MCF 10A (cell line): ENCODE measurements around the gene CHERP. TPM values are rescaled to one million over a fixed set of nuclear protein-coding genes. Genes with fewer than 3 reads are reported as not detected.

Experiments used
- BruUV-seq: library from RNA; stranded (reverse); fragments of 400-500 nt; replicated peaks from 2 replicates; lab custom pipeline; 2021; lab: Mats Ljungman, UMichigan
- CTCF ChIA-PET: fragments of 300-600 bp; sonication (Branson Sonifier 250); formaldehyde crosslinking; extraction: SDS; loops from one replicate; lab custom pipeline; 2021; ENCODE audit warnings: antibody characterized with exemption, inconsistent platforms; lab: Yijun Ruan, JAX
- POLR2A ChIA-PET: fragments of 300-600, 350-650 bp; sonication (Branson Sonifier 250); formaldehyde crosslinking; extraction: SDS; loops from one replicate; lab custom pipeline; 2020; ENCODE audit warnings: antibody characterized with exemption, inconsistent platforms; lab: Yijun Ruan, JAX
- DNase-seq: peaks from one replicate; pipeline ENCODE4 v3.0.0-alpha.2; 2018; ENCODE audit not compliant: unreplicated experiment
- H3K27ac Mint-ChIP-seq: one replicate; pipeline ENCODE4 v1.8.0; 2022; ENCODE audit warnings: mild to moderate bottlenecking, low read depth, mixed read lengths; ENCODE audit not compliant: unreplicated experiment
- H3K27me3 Mint-ChIP-seq: one replicate; pipeline ENCODE4 v1.8.0; 2022; ENCODE audit warnings: mixed read lengths; ENCODE audit not compliant: insufficient read depth, unreplicated experiment
- H3K36me3 Mint-ChIP-seq: one replicate; pipeline ENCODE4 v1.8.0; 2022; ENCODE audit warnings: mild to moderate bottlenecking, moderate library complexity, mixed read lengths; ENCODE audit not compliant: insufficient read depth, unreplicated experiment
- H3K4me1 Mint-ChIP-seq: one replicate; pipeline ENCODE4 v1.8.0; 2022; ENCODE audit warnings: mixed read lengths; ENCODE audit not compliant: insufficient read depth, unreplicated experiment
- H3K4me3 Mint-ChIP-seq: one replicate; pipeline ENCODE4 v1.8.0; 2022; ENCODE audit warnings: mild to moderate bottlenecking, moderate library complexity, mixed read lengths; ENCODE audit not compliant: unreplicated experiment
- H3K9me3 Mint-ChIP-seq: one replicate; pipeline ENCODE4 v1.8.0; 2022; ENCODE audit warnings: mixed read lengths; ENCODE audit not compliant: unreplicated experiment
- intact Hi-C: fragments of 100-400 bp; cut with micrococcal nuclease; formaldehyde crosslinking; loops from 2 replicates; pipeline ENCODE4 v1.14.1; 2022
- total RNA-seq: library from RNA; stranded (reverse); gene quantifications from 2 replicates; pipeline ENCODE4 v1.2.3, GENCODE V29; 2022
- TF ChIP-seq, protein P1 (sequence below): fragments of 200-600 bp; IDR thresholded peaks from one replicate; pipeline ENCODE4 v1.8.0; 2022; ENCODE audit warnings: antibody characterized with exemption, mild to moderate bottlenecking; ENCODE audit not compliant: unreplicated experiment

The CHERP gene
- total RNA-seq, 1 experiment from 2014 or later = 51.6 TPM

DNA sequence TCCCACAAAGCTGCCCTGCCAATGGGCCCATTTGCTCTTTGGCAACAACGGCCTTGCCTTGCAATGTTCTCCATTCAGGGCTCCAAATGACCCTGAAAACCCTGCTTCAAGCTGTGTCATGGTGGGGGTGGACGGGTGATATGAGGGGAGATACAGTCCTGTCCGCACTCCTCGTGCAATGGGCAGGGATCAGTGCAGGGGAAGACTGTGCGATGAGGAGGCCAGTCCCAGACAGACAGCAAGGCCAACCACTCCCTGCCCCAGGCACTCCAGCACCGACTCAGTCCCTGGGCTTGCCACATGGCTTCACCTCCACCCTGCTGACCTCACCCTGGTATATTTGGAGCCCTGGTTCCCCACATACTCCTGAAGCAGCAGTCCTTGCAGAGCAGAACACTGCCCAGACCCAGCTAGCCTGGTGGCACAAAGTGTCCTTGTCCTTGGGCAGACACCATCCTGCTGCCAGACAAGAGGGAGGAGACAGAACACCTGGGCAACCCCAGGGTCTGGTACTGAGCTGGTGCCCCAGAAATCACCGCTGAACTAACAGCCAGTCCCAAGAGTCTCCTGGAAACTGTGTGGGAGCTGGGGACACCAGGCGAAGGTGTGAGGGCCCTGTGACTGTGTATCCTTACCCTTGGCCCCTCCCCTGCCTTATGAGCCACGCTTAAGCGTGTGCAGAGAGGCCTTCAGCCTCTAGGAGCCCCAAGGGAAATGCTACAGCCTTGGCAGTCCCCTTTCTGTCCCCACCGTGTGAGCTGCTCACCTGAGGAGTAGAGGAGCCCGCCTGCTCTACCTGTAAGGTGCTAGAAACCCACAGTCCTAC is 39.1 kb upstream of the CHERP start:
- intact Hi-C loops = no loop called here

GRCh38 chr19:16579381-16579780 is 37.1 kb upstream of the CHERP start:
- TF ChIP-seq, protein P1, sequence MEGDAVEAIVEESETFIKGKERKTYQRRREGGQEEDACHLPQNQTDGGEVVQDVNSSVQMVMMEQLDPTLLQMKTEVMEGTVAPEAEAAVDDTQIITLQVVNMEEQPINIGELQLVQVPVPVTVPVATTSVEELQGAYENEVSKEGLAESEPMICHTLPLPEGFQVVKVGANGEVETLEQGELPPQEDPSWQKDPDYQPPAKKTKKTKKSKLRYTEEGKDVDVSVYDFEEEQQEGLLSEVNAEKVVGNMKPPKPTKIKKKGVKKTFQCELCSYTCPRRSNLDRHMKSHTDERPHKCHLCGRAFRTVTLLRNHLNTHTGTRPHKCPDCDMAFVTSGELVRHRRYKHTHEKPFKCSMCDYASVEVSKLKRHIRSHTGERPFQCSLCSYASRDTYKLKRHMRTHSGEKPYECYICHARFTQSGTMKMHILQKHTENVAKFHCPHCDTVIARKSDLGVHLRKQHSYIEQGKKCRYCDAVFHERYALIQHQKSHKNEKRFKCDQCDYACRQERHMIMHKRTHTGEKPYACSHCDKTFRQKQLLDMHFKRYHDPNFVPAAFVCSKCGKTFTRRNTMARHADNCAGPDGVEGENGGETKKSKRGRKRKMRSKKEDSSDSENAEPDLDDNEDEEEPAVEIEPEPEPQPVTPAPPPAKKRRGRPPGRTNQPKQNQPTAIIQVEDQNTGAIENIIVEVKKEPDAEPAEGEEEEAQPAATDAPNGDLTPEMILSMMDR = no peak
- ChIA-PET POLR2A (interaction anchor here (0.5 to 4.0 kb wide), 8 partner anchors 8 to 131 kb away, joined by 3 to 51 read pairs (median 3); partner anchors contain the start of genes MED26 and SLC35E1), CTCF (interaction anchor here (0.6 kb wide), 1 partner anchor 8 kb away, joined by 3 read pairs; no protein-coding TSS in a partner anchor)
- DNase-seq = no peak
- H3K27ac Mint-ChIP-seq = peak overlapping the region; percentile 69
- no TSS peak for BruUV-seq
- intact Hi-C loops = no loop called here
- H3K36me3 Mint-ChIP-seq = peaks cover 45% of the 10 kb centered on the region
- no peak overlapping the region for H3K4me3 Mint-ChIP-seq
- no peaks in the 10 kb centered on the region for H3K9me3 Mint-ChIP-seq
- no peaks in the 10 kb centered on the region for H3K27me3 Mint-ChIP-seq
- peaks cover 37% of the 10 kb centered on the region for H3K4me1 Mint-ChIP-seq

More for the DNA sequence above, 39.1 kb upstream of the CHERP start:
- TF ChIP-seq, protein P1 = no peak
- Mint-ChIP-seq H3K4me3 (peak overlapping the region; percentile 38), H3K36me3 (peaks cover 33% of the 10 kb centered on the region), H3K27ac (peak overlapping the region; percentile 73), H3K9me3 (no peaks in the 10 kb centered on the region), H3K27me3 (no peaks in the 10 kb centered on the region), H3K4me1 (peaks cover 42% of the 10 kb centered on the region)
- BruUV-seq = no TSS peak
- DNase-seq = no peak
- CTCF ChIA-PET = interaction anchor here (0.8 to 1.1 kb wide), 3 partner anchors 9 to 87 kb away, joined by 3 to 5 read pairs (median 4); partner anchors contain the start of gene SLC35E1
- POLR2A ChIA-PET = interaction anchor here (0.6 to 4.0 kb wide), 10 partner anchors 10 to 121 kb away, joined by 3 to 51 read pairs (median 3); partner anchors contain the start of genes MED26, SLC35E1 and SMIM7

DNA sequence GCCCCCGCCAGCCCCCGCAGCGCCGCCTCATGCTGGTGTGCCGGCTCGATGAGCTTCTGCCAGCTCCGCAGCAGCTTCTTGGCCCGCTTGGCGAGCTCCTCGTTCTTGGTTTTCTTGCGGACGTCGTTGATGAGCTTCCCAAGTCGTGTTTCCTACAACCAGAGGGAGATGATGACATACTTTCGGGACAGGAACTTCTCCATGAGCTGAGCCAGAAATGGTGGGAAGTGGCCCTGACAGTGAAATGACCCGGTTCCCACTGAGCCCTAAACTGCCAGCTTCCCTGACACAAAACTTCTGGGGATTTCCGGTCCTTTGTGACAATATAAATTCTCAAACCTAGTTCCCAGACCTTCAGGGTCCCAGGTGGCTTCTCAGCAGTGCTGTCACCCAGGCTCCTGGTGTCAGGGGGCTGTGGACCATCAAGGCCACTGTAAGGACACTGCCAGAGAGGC is 35.3 kb upstream of the CHERP start:
- no peak for DNase-seq
- H3K27ac Mint-ChIP-seq = no peak overlapping the region
- TF ChIP-seq, protein P1 = no peak
- no peak overlapping the region for H3K4me3 Mint-ChIP-seq
- peaks cover 51% of the 10 kb centered on the region for H3K36me3 Mint-ChIP-seq
- peaks cover 37% of the 10 kb centered on the region for H3K4me1 Mint-ChIP-seq
- H3K9me3 Mint-ChIP-seq = no peaks in the 10 kb centered on the region
- intact Hi-C loops = no loop called here
- H3K27me3 Mint-ChIP-seq = no peaks in the 10 kb centered on the region
- BruUV-seq = no TSS peak
- ChIA-PET POLR2A (interaction anchor here (0.6 kb wide), 1 partner anchor 147 kb away, joined by 3 read pairs; no protein-coding TSS in a partner anchor), CTCF (interaction anchor here (0.6 kb wide), 1 partner anchor 31 kb away, joined by 3 read pairs; no protein-coding TSS in a partner anchor)
